Measurements from ENCODE around the gene PAMR1. TPM values are rescaled to one million over a fixed set of nuclear protein-coding genes. Genes with fewer than 3 reads are reported as not detected.

Gene PAMR1
- total RNA-seq, 4 donors from 2014 or later, result 4.0 to 14.5 (median 7.4) TPM

DNA sequence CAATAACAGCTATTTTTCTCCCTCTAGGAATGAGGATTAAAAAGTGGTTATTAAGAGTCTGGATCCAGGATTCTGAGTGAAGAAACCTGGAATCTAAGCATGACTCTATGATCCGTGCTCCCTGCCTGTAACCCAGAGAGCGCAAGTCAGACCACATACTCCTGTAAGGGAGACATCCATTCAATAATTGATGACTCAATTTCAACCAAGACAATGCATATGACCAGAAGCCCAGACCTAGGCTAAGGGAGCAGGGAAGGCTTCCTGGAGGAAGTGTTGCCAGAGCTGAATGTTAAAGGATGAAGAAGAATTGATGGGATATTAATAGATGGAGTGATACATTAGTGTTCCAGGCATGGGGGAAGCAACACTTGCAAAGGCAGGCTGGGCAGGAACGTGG lies 13.8 kb upstream of the PAMR1 start:
- H3K4me1 ChIP-seq, result peaks cover 13 to 38% (median 22%) of the 10 kb centered on the region in 4 donors
- intact Hi-C loops (cut with DNase I), result no loop called here
- no peaks in the 10 kb centered on the region for H3K9me3 ChIP-seq
- DNase-seq (ENCODE audit: extremely low spot score), result no peak
- H3K36me3 ChIP-seq, result no peaks in the 10 kb centered on the region
- TF ChIP-seq EP300 (IDR thresholded peaks at IDR 0.05) (no peak), POLR2A (IDR thresholded peaks at IDR 0.05; ENCODE audit: low read depth) (no peak)
- H3K27me3 ChIP-seq, result no peaks in the 10 kb centered on the region
- 29% methylated on average over 3 of the region's 3 CpGs for WGBS
- peak overlapping the region; percentile 28 to 43 (median 33) for H3K27ac ChIP-seq (replicated peaks in 1 of 4)
- no peak overlapping the region for H3K4me3 ChIP-seq

GRCh38 chr11:35536470-35536869 lies 11.1 kb upstream of the PAMR1 start:
- no peaks in the 10 kb centered on the region for H3K36me3 ChIP-seq
- H3K27ac ChIP-seq (replicated peaks in 1 of 4), result no peak overlapping the region
- H3K27me3 ChIP-seq, result no peaks in the 10 kb centered on the region
- H3K9me3 ChIP-seq, result no peaks in the 10 kb centered on the region
- H3K4me1 ChIP-seq, result peaks cover 6 to 26% (median 12%) of the 10 kb centered on the region in 4 donors
- WGBS, result 92% methylated on average over 7 of the region's 7 CpGs
- H3K4me3 ChIP-seq, result no peak overlapping the region
- DNase-seq (ENCODE audit: extremely low spot score), result no peak
- intact Hi-C loops (cut with DNase I), result no loop called here
- TF ChIP-seq, protein P1, sequence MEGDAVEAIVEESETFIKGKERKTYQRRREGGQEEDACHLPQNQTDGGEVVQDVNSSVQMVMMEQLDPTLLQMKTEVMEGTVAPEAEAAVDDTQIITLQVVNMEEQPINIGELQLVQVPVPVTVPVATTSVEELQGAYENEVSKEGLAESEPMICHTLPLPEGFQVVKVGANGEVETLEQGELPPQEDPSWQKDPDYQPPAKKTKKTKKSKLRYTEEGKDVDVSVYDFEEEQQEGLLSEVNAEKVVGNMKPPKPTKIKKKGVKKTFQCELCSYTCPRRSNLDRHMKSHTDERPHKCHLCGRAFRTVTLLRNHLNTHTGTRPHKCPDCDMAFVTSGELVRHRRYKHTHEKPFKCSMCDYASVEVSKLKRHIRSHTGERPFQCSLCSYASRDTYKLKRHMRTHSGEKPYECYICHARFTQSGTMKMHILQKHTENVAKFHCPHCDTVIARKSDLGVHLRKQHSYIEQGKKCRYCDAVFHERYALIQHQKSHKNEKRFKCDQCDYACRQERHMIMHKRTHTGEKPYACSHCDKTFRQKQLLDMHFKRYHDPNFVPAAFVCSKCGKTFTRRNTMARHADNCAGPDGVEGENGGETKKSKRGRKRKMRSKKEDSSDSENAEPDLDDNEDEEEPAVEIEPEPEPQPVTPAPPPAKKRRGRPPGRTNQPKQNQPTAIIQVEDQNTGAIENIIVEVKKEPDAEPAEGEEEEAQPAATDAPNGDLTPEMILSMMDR (IDR thresholded peaks at IDR 0.05), result no peak
- TF ChIP-seq POLR2AphosphoS5 (IDR thresholded peaks at IDR 0.05) (no peak), EP300 (IDR thresholded peaks at IDR 0.05) (no peak), POLR2A (IDR thresholded peaks at IDR 0.05; ENCODE audit: low read depth) (no peak)

DNA sequence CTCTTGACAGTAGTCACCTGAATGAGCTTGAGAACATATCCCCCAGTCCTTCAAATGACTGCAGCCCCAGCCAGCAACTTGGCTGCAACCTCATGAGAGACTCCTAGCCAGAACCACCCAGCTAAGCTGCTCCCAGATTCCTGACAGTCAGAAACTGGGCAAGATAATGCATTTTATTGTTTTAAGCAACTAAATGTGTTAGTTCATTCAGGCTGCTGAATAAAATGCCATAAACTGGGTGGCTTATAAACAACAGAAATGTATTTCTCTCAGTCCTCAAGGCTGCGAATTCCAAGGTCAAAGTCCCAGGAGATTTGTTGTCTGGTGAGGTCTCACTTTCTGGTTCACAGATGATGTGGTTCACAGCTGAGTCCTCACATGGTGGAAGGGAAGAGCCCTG lies 5.8 kb upstream of the PAMR1 start:
- TF ChIP-seq EP300 (IDR thresholded peaks at IDR 0.05) (no peak), POLR2A (IDR thresholded peaks at IDR 0.05; ENCODE audit: low read depth) (no peak), POLR2AphosphoS5 (IDR thresholded peaks at IDR 0.05) (no peak)
- TF ChIP-seq, protein P1 (IDR thresholded peaks at IDR 0.05), result no peak
- H3K27ac ChIP-seq (replicated peaks in 1 of 4), result no peak overlapping the region
- H3K27me3 ChIP-seq, result peaks cover 0 to 5% (median 0%) of the 10 kb centered on the region in 4 donors
- no peak overlapping the region for H3K4me3 ChIP-seq
- intact Hi-C loops (cut with DNase I), result no loop called here
- 83% methylated on average over 1 of the region's 1 CpG for WGBS
- no peak for DNase-seq (ENCODE audit: extremely low spot score)
- no peaks in the 10 kb centered on the region for H3K9me3 ChIP-seq
- no peaks in the 10 kb centered on the region for H3K36me3 ChIP-seq
- peaks cover 0 to 13% (median 12%) of the 10 kb centered on the region in 4 donors for H3K4me1 ChIP-seq

- Histone ChIP-seq H3K4me1 (peaks cover 5 to 24% (median 23%) of the 10 kb centered on the region in 4 donors), H3K4me3 (no peak overlapping the region), H3K9me3 (no peaks in the 10 kb centered on the region), H3K36me3 (no peaks in the 10 kb centered on the region), H3K27ac (replicated peaks in 1 of 4) (no peak overlapping the region), H3K27me3 (peaks cover 0 to 17% (median 3%) of the 10 kb centered on the region in 4 donors)
- intact Hi-C loops (cut with DNase I), result no loop called here
- 11% methylated on average over 2 of the region's 2 CpGs for WGBS
- TF ChIP-seq POLR2A (IDR thresholded peaks at IDR 0.05; ENCODE audit: low read depth), result no peak
- no peak for TF ChIP-seq POLR2AphosphoS5 (IDR thresholded peaks at IDR 0.05)
- TF ChIP-seq EP300 (IDR thresholded peaks at IDR 0.05), result no peak
- TF ChIP-seq, protein P1 (IDR thresholded peaks at IDR 0.05), result no peak
- DNase-seq (ENCODE audit: extremely low spot score), result no peak
Observed at GRCh38 chr11:35529971-35530495, 4.6 kb upstream of the PAMR1 start.

DNA sequence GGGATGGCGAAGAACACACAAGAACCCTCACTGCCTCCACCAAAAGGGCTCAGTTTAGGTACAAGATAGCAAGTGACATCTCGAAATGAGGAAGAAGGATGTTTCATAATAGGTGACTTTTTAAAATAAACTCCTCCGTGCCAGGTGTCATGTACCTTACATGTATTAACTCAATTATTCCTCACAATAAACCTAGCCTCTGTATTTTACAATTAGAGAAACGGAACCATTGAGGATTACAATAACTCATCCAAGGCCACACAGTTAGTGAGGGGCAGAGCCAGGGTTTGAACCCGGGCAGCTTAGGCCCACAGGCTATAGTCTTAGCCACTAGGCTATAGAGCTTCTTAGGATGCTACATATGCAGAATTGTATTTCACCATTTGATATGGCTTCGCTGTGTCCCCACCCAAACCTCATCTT lies 965 bp upstream of the PAMR1 start:
- peak overlapping the region in 2 of 4 donors; percentile 34 to 38 for H3K4me3 ChIP-seq
- peak; percentile 21 for DNase-seq (ENCODE audit: extremely low spot score)
- 76% methylated on average over 6 of the region's 6 CpGs for WGBS
- H3K9me3 ChIP-seq, result no peaks in the 10 kb centered on the region
- peaks cover 0 to 29% (median 3%) of the 10 kb centered on the region in 4 donors for H3K27me3 ChIP-seq
- peaks cover 5 to 24% (median 23%) of the 10 kb centered on the region in 4 donors for H3K4me1 ChIP-seq
- H3K36me3 ChIP-seq, result no peaks in the 10 kb centered on the region
- no peak overlapping the region for H3K27ac ChIP-seq (replicated peaks in 1 of 4)
- TF ChIP-seq POLR2A (IDR thresholded peaks at IDR 0.05; ENCODE audit: low read depth), result no peak
- TF ChIP-seq POLR2AphosphoS5 (IDR thresholded peaks at IDR 0.05), result no peak
- TF ChIP-seq, protein P1 (IDR thresholded peaks at IDR 0.05), result no peak
- no peak for TF ChIP-seq EP300 (IDR thresholded peaks at IDR 0.05)
- intact Hi-C loops (cut with DNase I), result no loop called here

Measured in esophagus muscularis mucosa (tissue), 4 donors.